GM18499 (cell line): ENCODE results near the gene CLEC11A.
"Not testable (repeated sequence)": the region's sequence is repeated elsewhere in the genome, so short reads cannot be mapped to it uniquely, and the experiment has no call there.

ENCODE experiments used
- ATAC-seq: cut with Tn5 transposase; IDR thresholded peaks from one replicate; pipeline ENCODE4 v1.9.1; 2021; ENCODE audit warnings: moderate number of reproducible peaks; ENCODE audit not compliant: insufficient read depth, unreplicated experiment

The CLEC11A gene

GRCh38 chr19:50753879-50754278, 30.7 kb downstream of the CLEC11A start:
- ATAC-seq, result no peak

GRCh38 chr19:50756244-50756643, 33.1 kb downstream of the CLEC11A start:
- ATAC-seq, result not testable (repeated sequence)

GRCh38 chr19:50757624-50758023, 34.5 kb downstream of the CLEC11A start:
- not testable (repeated sequence) for ATAC-seq

- not testable (repeated sequence) for ATAC-seq
Measured at GRCh38 chr19:50759076-50759475, 35.9 kb downstream of the CLEC11A start.

GRCh38 chr19:50759886-50760285, 36.7 kb downstream of the CLEC11A start:
- no peak for ATAC-seq

- ATAC-seq, result not testable (repeated sequence)
Measured at GRCh38 chr19:50761501-50761900, 38.3 kb downstream of the CLEC11A start.

GRCh38 chr19:50763521-50763920, 40.4 kb downstream of the CLEC11A start:
- not testable (repeated sequence) for ATAC-seq

- no peak for ATAC-seq
Measured at GRCh38 chr19:50764409-50764808, 41.2 kb downstream of the CLEC11A start.

- ATAC-seq, result not testable (repeated sequence)
Measured at GRCh38 chr19:50766746-50767145, 43.6 kb downstream of the CLEC11A start.

GRCh38 chr19:50767263-50767662, 44.1 kb downstream of the CLEC11A start:
- not testable (repeated sequence) for ATAC-seq

- ATAC-seq, result no peak
Measured at GRCh38 chr19:50768277-50768676, 45.1 kb downstream of the CLEC11A start.

GRCh38 chr19:50770164-50770563, 47.0 kb downstream of the CLEC11A start, which contains the start of gene GPR32:
TSS of gene GPR32 (plus strand) at chr19:50770464. CDS start at chr19:50770601, 137 bp downstream.
- not testable (repeated sequence) for ATAC-seq

GRCh38 chr19:50770888-50771287, 47.7 kb downstream of the CLEC11A start:
- no peak for ATAC-seq

GRCh38 chr19:50772476-50772875, 49.3 kb downstream of the CLEC11A start:
- ATAC-seq, result no peak

GRCh38 chr19:50772912-50773311, 49.7 kb downstream of the CLEC11A start:
- not testable (repeated sequence) for ATAC-seq

- ATAC-seq, result not testable (repeated sequence)
Measured at GRCh38 chr19:50773454-50773853, 50.3 kb downstream of the CLEC11A start.
